Stimulated activated CD8-positive, alpha-beta memory T cell treated with anti-CD3 and anti-CD28 coated beads, Interleukin-12 subunit alpha, Interleukin-12 subunit beta, amount 100 ng/mL, for 24 hours (primary cell): ENCODE measurements around the gene FBXO4.

Source experiments
- DNase-seq: peaks from one replicate; pipeline ENCODE4 v3.0.0-alpha.2; 2020; ENCODE audit errors: extremely low read depth

The FBXO4 gene, protein sequence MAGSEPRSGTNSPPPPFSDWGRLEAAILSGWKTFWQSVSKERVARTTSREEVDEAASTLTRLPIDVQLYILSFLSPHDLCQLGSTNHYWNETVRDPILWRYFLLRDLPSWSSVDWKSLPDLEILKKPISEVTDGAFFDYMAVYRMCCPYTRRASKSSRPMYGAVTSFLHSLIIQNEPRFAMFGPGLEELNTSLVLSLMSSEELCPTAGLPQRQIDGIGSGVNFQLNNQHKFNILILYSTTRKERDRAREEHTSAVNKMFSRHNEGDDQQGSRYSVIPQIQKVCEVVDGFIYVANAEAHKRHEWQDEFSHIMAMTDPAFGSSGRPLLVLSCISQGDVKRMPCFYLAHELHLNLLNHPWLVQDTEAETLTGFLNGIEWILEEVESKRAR

DNA sequence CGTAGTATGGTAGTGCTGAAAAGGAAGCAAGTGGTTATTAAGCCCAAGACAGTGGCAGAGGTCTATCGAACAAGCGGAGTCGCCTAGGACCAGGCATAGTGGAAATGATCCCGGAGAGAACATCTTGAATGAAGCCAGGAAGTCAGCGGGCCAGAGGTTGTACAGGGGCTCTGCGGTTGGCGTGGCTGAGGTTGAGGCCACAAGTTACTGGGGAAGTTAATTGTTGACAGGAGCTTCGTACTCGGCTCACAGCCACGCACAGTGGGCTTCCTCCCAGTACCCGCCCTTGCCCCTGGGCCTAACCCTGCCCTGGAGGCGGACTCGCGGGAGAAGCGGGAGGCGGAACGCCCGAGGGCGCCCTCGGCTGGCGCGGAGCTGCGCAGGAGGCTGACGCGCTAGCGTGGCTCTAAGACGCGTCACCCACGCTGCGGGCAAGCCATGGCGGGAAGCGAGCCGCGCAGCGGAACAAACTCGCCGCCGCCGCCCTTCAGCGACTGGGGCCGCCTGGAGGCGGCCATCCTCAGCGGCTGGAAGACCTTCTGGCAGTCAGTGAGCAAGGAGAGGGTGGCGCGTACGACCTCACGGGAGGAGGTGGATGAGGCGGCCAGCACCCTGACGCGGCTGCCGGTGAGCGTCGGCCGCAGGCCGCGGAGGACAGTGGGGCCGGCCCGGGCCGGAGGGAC, at the start of gene FBXO4:
Gene FBXO4 (plus strand): TSS at position 410 of the 683 bp plus-strand sequence. CDS start 29 bp downstream, at position 439.
- DNase-seq = peak; percentile 70

GRCh38 chr5:41876678-41877077, 48.4 kb upstream of the FBXO4 start:
- no peak for DNase-seq

GRCh38 chr5:41877408-41877807, 47.7 kb upstream of the FBXO4 start:
- DNase-seq = no peak

GRCh38 chr5:41878173-41878572, 46.9 kb upstream of the FBXO4 start:
- DNase-seq = no peak

- no peak for DNase-seq
Measured at GRCh38 chr5:41878643-41879478, 46.2 kb upstream of the FBXO4 start.

GRCh38 chr5:41882765-41883164, 42.3 kb upstream of the FBXO4 start:
- DNase-seq = no peak

- DNase-seq = no peak
Measured at GRCh38 chr5:41883243-41883642, 41.8 kb upstream of the FBXO4 start.

- DNase-seq = no peak
Measured at GRCh38 chr5:41883936-41884335, 41.1 kb upstream of the FBXO4 start.

DNA sequence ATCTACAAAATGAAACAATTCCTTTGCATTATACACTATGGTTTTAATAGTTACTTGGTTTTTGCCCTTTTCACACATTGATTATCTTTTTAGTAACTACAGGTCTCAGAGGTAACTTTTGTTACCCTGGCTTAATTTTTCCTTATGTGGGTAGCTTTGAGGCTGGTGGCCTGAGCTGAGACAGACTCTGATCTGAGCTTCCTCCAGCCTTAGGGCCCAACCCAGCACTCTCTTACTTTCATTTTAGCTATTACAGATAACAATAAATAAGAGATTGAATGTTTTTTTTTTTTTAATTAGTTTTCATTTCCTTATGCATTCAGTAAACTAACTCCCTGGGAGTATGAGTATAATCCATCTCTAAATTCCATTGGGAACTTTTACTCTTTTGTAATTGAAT, 39.8 kb upstream of the FBXO4 start:
- no peak for DNase-seq

GRCh38 chr5:41891066-41891707, 33.9 kb upstream of the FBXO4 start:
- no peak for DNase-seq

DNA sequence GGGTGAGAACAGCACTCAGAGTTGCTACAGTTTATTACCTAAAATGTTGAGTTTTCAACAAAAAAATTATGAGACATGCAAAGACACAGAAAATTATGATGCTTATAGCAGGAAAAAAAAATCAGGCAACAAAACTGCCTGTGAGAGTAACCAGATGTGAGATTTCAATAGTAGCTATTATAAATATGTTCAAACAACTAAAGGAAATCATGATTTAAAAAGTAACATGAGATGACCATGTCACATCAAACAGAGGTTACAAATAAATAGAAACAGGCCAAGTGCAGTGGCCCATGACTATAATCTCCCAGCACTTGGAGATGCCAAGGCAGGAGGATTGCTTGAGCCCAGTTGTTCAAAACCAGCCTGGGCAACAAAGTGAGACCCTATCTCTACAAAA, 33.0 kb upstream of the FBXO4 start:
- DNase-seq = no peak

DNA sequence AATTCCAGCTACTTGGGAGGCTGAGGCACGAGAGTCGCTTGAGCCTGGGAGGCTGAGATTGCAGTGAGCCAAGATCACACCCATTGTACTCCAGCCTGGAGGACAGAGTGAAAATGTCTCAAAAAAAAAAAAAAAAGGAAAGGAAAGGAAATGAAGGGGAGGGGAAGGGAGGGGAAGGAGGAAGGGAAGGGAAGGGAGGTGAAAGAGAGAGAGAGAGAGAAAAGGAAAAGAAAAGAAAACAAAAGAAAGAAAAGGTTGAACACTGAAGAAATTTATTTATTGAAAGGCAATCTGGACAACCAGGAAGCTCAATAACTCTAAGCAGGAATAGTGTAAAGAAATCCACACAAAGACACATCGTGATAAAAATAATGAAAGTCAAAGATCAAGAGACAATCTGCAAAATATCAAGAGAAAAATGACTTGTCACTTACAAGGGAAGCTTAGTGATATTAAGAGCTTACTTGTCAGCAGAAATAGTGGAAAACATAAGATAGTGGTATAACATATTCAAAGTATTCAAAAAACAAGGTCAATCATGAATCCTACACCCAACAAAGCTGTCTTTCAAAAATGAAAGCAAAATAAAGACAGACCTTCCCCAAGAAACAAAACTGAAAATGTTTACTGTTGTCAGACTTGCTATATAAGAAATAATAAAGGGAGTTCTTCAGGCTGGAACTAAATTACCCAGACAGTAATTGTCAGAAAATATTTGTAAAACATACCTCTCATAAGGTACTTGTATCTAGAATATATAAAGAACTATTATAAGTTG, 31.8 kb upstream of the FBXO4 start:
- no peak for DNase-seq

DNA sequence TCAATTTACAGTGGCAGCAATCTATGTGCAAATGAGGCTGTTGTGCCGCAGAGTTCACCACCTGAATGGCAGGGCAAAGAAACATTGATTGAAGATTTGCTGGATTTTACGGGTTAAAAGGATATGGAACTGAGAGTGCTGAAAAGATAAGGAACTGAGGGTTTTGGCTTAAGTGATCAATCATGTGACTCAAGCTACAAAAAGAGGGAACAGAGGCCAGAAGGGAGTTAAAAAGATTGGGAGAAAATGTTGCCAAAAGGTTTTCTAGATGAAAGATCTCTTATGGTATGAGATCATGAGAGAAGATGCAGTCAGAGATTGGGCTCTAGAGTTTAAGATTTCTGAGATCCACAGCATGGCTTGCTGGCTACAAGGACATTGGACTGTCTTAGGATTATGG, 28.9 kb upstream of the FBXO4 start:
- no peak for DNase-seq

DNA sequence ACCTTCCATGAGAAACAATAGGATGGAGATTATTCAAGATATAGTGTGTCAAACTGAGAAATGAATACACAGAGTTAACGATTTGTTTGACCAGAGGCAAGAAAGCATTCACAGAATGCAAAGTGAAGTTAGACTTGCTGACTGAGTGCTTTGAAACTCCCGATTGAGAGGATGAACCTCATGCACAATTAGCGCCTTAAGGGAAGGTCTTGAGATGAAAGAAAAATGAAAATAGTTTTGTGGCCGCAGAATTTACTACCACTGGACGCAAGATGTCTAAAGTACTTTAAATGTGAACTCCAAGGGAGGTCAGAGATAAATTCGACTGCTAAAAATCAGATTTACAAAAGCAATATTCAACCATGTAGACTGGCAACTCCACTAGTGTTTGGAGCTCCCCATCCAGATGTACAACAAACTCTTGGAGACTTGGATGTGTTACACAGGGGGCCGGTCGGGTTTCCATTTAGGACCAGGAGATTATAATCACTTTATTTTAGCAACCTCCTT, 21.6 kb upstream of the FBXO4 start:
- no peak for DNase-seq

DNA sequence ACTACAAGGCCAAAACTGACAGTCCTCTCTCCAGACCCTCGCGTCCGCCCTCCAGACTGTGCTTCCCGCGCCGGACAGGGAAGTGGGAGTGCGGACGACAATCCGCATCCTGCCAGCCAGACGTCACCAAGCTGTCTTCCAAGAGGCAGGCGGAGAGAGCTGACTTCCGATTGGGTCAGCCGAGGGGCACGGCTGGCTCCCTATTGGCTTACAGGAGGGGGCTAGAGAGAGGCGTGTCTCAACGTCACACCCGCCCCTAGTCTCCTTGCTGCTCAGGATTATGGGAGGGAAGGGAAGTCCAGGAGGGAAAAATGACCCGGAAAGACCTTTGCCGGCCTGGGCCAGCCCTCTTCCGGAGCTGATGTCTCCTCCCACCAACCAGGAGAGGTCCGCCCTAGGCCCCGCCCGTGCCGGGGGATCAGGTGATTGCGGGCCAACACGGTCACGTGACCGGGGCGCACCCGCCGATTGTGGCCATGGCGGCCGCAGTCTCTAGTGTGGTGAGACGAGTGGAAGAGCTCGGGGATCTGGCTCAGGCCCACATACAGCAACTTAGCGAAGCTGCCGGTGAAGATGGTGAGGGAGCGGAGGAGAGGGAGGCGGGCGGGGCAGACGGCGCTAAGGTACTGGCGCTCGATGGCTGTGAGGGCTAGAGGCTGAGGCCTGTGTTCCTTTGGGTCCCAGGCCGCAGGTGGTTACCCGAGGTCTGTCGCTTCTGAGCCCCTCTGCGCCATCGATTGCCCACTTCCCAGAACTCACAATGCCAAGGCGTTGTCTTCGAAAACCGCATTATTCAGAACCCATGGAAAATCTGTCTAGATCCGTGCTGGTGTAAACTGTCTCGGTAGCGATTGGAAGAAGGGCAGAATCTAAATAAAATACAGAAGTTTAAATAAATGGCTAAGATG, 20.9 kb upstream of the FBXO4 start, which contains the start of gene RIMOC1:
Gene RIMOC1 (plus strand): TSS at position 453 of the 908 bp plus-strand sequence. CDS start 24 bp downstream, at position 477.
- peak; percentile 97 for DNase-seq

GRCh38 chr5:41906151-41906550, 18.9 kb upstream of the FBXO4 start:
- no peak for DNase-seq

GRCh38 chr5:41908374-41909079, 16.6 kb upstream of the FBXO4 start:
- DNase-seq = no peak

- DNase-seq = no peak
Measured at GRCh38 chr5:41918105-41918504, 7.0 kb upstream of the FBXO4 start.

DNA sequence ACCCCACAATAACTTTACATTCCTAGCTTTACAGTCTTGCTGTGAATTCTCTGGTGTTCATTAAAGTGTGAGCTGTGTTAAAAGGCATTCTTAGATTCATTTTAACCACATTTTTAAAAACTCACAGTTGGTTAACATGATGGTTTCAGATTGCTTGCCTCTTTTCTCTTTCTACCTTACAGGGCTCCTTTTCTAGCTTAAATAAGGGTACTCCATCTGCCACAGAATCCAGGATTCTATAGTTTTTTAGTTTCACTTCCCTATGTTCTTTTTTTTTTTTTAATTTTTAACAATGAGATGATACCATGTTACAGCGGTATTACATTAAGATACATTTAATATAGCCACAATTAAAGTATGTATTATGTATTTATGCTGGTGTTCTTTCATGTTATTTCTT, 3.9 kb upstream of the FBXO4 start:
- DNase-seq = no peak
